ENCODE data around the gene TENT4B. TPM values are rescaled to one million over a fixed set of nuclear protein-coding genes. Genes with fewer than 3 reads are reported as not detected.
A peak's percentile ranks its signal among the peaks of the same experiment; 100 is the strongest.

Gene TENT4B
- total and polyA plus RNA-seq, 4 donors = 4.3 to 16.3 (median 8.4) TPM

DNA sequence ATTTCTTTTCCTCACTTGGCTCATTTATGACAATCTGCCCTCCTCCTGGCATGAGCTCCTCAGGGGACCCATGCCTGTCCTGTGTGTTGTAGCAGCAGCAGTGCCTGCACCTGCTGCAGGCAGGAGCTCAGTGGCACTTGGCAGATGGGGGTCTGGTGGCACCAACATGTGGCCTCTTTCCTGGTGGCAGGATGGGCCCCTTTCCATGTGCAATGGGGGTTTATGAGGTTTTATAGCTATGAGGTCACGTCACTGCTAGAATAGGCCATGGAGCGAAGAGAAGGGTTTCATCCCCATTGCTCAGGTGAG is 120.2 kb downstream of the TENT4B start:
- peaks cover 0 to 2% (median 0%) of the 10 kb centered on the region in 4 donors for H3K9me3 ChIP-seq (ENCODE audit: control insufficient read depth in 4 of 4, insufficient read depth in 3 of 4, low read length in 3 of 4)
- 67 to 86% methylated on average over 2 of the region's 2 CpGs for WGBS, 2 donors
- H3K9ac ChIP-seq (ENCODE audit: insufficient read depth in 1 of 2, low read length in 2 of 2) = no peak overlapping the region
- no peak for DNase-seq
- H3K27ac ChIP-seq (ENCODE audit: low read depth in 1 of 2, low read length in 1 of 2) = no peak overlapping the region
- no peaks in the 10 kb centered on the region for H3K27me3 ChIP-seq (ENCODE audit: control insufficient read depth in 3 of 3, insufficient read depth in 3 of 3, low read length in 2 of 3)
- peaks cover 0 to 9% (median 0%) of the 10 kb centered on the region in 5 donors for H3K4me1 ChIP-seq (ENCODE audit: control insufficient read depth in 5 of 5, insufficient read depth in 5 of 5, low read length in 5 of 5)
- TF ChIP-seq, protein P1, sequence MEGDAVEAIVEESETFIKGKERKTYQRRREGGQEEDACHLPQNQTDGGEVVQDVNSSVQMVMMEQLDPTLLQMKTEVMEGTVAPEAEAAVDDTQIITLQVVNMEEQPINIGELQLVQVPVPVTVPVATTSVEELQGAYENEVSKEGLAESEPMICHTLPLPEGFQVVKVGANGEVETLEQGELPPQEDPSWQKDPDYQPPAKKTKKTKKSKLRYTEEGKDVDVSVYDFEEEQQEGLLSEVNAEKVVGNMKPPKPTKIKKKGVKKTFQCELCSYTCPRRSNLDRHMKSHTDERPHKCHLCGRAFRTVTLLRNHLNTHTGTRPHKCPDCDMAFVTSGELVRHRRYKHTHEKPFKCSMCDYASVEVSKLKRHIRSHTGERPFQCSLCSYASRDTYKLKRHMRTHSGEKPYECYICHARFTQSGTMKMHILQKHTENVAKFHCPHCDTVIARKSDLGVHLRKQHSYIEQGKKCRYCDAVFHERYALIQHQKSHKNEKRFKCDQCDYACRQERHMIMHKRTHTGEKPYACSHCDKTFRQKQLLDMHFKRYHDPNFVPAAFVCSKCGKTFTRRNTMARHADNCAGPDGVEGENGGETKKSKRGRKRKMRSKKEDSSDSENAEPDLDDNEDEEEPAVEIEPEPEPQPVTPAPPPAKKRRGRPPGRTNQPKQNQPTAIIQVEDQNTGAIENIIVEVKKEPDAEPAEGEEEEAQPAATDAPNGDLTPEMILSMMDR (IDR thresholded peaks at IDR 0.05; ENCODE audit: control extremely low read depth, extremely low read depth) = no peak
- H3K4me3 ChIP-seq = no peak overlapping the region
- no peak for ATAC-seq (ENCODE audit: insufficient read depth, low FRiP score)
- no peaks in the 10 kb centered on the region for H3K36me3 ChIP-seq (ENCODE audit: control insufficient read depth in 4 of 4, insufficient read depth in 4 of 4, low read length in 4 of 4)

- H3K4me1 ChIP-seq (ENCODE audit: control insufficient read depth in 5 of 5, insufficient read depth in 5 of 5, low read length in 5 of 5) = peaks cover 0 to 9% (median 0%) of the 10 kb centered on the region in 5 donors
- peaks cover 0 to 2% (median 0%) of the 10 kb centered on the region in 4 donors for H3K9me3 ChIP-seq (ENCODE audit: control insufficient read depth in 4 of 4, insufficient read depth in 3 of 4, low read length in 3 of 4)
- H3K27me3 ChIP-seq (ENCODE audit: control insufficient read depth in 3 of 3, insufficient read depth in 3 of 3, low read length in 2 of 3) = no peaks in the 10 kb centered on the region
- no peak overlapping the region for H3K9ac ChIP-seq (ENCODE audit: insufficient read depth in 1 of 2, low read length in 2 of 2)
- WGBS, 2 donors = 26 to 58% methylated on average over 13 of the region's 13 CpGs
- H3K4me3 ChIP-seq = no peak overlapping the region
- H3K36me3 ChIP-seq (ENCODE audit: control insufficient read depth in 4 of 4, insufficient read depth in 4 of 4, low read length in 4 of 4) = no peaks in the 10 kb centered on the region
- DNase-seq = no peak
- H3K27ac ChIP-seq (ENCODE audit: low read depth in 1 of 2, low read length in 1 of 2) = peak overlapping the region in 1 of 2 donors; percentile 87
- TF ChIP-seq, protein P1 (IDR thresholded peaks at IDR 0.05; ENCODE audit: control extremely low read depth, extremely low read depth) = no peak
- ATAC-seq (ENCODE audit: insufficient read depth, low FRiP score) = no peak
Observed at GRCh38 chr16:50273888-50274325, 120.8 kb downstream of the TENT4B start.

DNA sequence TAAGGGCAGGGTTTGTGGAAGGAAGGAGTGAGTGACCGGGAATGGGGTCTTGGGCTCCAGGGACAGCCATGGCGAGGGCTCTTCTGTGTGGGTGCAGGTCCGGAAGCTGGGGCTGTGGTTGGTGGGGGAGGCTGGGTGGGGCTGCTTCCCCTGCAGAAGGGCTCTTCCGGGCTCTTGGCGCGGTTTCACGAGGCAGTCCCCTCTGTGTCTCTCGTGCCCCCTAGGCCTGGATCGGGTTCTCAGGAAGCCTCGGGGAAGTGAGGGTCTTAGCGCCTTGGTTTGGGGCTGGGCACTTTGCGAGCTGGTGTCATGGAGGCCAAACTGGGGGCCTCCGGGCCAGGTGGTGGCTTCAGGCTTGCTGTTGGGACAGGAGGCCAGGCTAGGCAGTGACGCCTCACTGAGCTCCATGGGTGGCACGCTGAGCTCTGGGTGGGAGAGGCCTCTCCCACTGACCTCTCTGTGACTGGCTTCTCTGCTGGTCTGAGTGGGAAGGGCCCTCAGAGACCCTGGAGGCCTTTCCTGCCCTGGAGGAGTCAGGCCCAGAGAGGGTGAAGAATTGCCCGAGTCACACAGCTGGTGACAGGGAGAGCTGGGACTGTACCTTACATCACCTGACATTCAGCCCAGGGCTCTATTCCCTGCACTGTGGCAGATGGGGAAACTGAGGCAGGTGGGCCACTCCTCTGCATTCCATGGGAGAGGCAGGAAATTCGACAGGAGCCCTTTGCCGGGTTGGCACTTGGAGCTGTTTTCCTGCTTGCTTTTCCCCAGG is 121.4 kb downstream of the TENT4B start:
- DNase-seq (no peak), ATAC-seq (ENCODE audit: insufficient read depth, low FRiP score) (no peak)
- peak overlapping the region in 1 of 2 donors; percentile 87 for H3K27ac ChIP-seq (ENCODE audit: low read depth in 1 of 2, low read length in 1 of 2)
- H3K36me3 ChIP-seq (ENCODE audit: control insufficient read depth in 4 of 4, insufficient read depth in 4 of 4, low read length in 4 of 4) = no peaks in the 10 kb centered on the region
- H3K9ac ChIP-seq (ENCODE audit: insufficient read depth in 1 of 2, low read length in 2 of 2) = no peak overlapping the region
- H3K9me3 ChIP-seq (ENCODE audit: control insufficient read depth in 4 of 4, insufficient read depth in 3 of 4, low read length in 3 of 4) = peaks cover 0 to 2% (median 0%) of the 10 kb centered on the region in 4 donors
- peaks cover 0 to 11% (median 0%) of the 10 kb centered on the region in 5 donors for H3K4me1 ChIP-seq (ENCODE audit: control insufficient read depth in 5 of 5, insufficient read depth in 5 of 5, low read length in 5 of 5)
- WGBS, 2 donors = 33 to 57% methylated on average over 18 of the region's 18 CpGs
- H3K4me3 ChIP-seq = peak overlapping the region; percentile 18
- no peaks in the 10 kb centered on the region for H3K27me3 ChIP-seq (ENCODE audit: control insufficient read depth in 3 of 3, insufficient read depth in 3 of 3, low read length in 2 of 3)
- TF ChIP-seq, protein P1 (IDR thresholded peaks at IDR 0.05; ENCODE audit: control extremely low read depth, extremely low read depth) = no peak

Data from lung (tissue), 12 donors.